ENCODE data around the gene LSM5.

- TF ChIP-seq HMG20B (CRISPR knock-in tag; IDR thresholded peaks at IDR 0.05) (no peak), CBX8 (IDR thresholded peaks at IDR 0.05; ENCODE audit: borderline replicate concordance, extremely low read depth, low read depth, low read length, poor library complexity, severe bottlenecking) (no peak), ZNF431 (CRISPR knock-in tag; IDR thresholded peaks at IDR 0.05) (no peak), NONO (IDR thresholded peaks at IDR 0.05; ENCODE audit: low read depth in 2 of 2, low read length in 1 of 2) (no peak), TAF15 (IDR thresholded peaks at IDR 0.05; ENCODE audit: low read depth, low read length) (no peak)
- TF ChIP-seq, protein P1, sequence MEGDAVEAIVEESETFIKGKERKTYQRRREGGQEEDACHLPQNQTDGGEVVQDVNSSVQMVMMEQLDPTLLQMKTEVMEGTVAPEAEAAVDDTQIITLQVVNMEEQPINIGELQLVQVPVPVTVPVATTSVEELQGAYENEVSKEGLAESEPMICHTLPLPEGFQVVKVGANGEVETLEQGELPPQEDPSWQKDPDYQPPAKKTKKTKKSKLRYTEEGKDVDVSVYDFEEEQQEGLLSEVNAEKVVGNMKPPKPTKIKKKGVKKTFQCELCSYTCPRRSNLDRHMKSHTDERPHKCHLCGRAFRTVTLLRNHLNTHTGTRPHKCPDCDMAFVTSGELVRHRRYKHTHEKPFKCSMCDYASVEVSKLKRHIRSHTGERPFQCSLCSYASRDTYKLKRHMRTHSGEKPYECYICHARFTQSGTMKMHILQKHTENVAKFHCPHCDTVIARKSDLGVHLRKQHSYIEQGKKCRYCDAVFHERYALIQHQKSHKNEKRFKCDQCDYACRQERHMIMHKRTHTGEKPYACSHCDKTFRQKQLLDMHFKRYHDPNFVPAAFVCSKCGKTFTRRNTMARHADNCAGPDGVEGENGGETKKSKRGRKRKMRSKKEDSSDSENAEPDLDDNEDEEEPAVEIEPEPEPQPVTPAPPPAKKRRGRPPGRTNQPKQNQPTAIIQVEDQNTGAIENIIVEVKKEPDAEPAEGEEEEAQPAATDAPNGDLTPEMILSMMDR (IDR thresholded peaks at IDR 0.05 in 2 of 3, conservative IDR thresholded peaks at IDR 0.05 in 1 of 3; ENCODE audit: insufficient read depth in 2 of 3, low read depth in 1 of 3, low read length in 3 of 3) = no peak
These were observed 6.1 kb upstream of the LSM5 start for GRCh38 chr7:32496052-32496813.

Measured in K562 (cell line).